Right forelimb (tissue), 1 donor: ENCODE data around the gene PPP1R1B.

Experiments used
- DNase-seq: peaks from one replicate; pipeline ENCODE4 v3.0.0-alpha.2; 2018

Gene PPP1R1B

GRCh38 chr17:39658760-39659159 lies 32.0 kb downstream of the PPP1R1B start:
- no peak for DNase-seq

- no peak for DNase-seq
Observed at GRCh38 chr17:39659279-39660010, 32.7 kb downstream of the PPP1R1B start.

DNA sequence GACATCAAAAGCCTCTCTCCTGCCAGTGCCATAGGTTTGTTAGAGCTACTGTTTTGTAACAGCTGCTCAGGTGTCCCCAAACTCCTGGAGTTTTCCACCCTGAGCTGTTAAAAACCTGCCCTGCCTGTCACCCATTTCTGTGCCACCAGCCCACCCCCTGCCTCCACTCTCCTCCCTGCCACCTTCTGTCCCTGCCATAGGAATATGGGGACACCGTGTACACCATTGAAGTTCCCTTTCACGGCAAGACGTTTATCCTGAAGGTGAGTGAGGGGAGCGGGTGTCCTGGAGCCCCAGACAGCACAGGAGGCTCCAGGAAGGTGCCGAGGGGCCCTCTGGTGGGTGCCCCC lies 33.2 kb downstream of the PPP1R1B start:
- no peak for DNase-seq

GRCh38 chr17:39660397-39661385 lies 33.9 kb downstream of the PPP1R1B start:
- no peak for DNase-seq

DNA sequence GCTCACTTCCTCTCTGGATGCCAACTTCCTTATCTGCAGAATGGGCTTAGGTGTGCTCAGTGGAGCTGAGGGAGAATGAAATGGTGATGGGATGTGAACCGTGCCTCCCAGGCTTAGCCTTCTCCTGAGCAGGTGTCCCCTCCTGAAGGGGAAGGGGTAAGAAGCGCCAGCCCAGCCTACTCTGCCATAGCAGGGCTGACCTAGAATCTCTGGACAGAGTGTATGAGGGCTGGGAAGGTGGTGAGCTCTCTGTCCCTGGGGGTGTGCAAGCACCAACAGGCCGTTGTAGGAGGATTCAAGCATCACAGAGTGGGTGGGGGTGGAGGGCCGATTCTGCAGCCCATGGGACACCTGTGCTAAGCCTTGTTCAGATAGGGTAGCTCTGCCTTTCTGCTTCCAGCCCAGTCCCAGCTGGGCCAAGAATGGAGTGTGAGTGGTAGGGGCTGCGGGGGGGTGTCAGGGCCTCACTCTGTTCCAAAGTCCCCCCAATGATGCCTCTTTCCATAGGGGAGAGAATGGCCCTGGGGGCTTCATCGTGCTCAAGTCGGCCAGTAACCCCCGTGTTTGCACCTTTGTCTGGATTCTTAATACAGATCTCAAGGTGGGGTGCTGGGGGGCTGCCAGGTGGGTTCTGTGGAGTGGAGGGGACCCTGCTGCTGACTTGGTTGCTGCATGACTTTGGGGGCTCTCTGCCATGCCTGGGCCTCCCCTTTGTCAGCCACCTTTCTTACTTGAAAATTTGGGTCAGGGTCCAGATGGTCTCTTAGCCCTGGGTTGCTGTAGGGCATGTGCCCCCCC lies 35.2 kb downstream of the PPP1R1B start:
- DNase-seq, result no peak

DNA sequence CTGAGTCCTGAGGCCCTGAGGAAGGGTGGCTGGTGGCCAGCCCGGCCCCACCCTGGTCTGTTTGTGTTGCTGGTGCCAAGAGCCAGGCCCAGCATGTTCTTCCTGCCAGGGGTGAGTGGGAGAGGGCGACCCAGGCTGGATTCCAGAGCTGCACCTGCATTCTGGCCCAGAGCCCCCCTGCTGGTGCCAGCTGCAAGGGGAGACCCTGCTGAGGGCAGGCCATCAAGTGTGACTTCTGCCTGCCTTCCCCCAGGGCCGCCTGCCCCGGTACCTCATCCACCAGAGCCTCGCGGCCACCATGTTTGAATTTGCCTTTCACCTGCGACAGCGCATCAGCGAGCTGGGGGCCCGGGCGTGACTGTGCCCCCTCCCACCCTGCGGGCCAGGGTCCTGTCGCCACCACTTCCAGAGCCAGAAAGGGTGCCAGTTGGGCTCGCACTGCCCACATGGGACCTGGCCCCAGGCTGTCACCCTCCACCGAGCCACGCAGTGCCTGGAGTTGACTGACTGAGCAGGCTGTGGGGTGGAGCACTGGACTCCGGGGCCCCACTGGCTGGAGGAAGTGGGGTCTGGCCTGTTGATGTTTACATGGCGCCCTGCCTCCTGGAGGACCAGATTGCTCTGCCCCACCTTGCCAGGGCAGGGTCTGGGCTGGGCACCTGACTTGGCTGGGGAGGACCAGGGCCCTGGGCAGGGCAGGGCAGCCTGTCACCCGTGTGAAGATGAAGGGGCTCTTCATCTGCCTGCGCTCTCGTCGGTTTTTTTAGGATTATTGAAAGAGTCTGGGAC lies 36.0 kb downstream of the PPP1R1B start:
- DNase-seq, result no peak

DNA sequence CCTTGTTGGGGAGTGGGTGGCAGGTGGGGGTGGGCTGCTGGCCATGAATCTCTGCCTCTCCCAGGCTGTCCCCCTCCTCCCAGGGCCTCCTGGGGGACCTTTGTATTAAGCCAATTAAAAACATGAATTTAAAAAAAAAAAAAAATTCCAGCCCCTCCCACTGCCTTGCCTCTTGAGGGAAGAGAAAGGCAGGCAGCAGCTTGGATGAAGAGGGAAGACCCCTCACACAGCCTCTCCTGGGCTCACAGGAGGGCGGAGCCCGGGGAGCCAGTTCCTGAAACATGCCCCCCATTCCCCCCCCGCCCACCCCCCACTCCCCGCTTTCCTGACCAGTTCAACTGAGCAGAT lies 36.6 kb downstream of the PPP1R1B start:
- DNase-seq, result no peak

DNA sequence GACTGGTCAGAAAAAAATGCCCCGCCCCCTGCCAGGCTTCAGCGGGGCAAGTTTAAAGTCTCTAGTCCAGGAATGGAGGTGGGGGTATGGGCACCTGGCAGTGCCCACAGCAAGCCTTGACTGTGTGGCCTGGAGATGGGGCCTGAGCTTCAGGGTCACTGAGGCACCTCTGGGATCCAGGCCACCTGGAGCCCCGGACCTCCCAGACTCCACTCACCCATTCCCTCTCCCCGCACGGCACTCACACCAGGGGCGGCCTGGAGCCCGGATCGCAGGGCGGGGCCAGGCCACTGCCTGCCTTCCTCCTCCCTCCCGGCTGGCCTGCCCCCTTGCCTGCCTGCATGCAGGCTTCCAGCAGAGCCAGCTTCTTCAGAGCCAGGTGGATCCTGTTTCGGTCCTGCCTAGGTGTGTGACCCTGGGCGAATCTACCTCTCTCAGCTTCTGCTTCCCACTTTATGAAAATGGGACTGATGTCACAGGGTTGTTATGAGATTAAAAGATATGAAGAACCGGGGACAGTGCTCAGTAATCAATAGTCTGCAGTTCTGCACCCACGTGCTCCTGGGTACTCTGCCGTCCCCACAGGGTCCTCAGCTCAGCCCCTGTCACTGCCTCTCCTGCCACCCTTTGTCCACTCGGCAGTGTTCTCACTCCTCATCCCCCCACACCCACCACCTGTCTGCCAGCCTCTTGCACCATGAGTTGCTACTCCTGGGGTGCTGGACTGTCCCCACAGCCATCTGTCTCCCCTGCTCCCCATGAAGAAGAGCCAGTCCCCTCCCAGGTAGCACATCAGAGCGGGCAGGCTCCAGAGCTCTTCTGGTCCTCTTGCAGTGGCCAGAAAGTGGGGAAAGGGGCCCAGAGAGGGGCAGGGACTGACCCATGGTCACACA lies 37.2 kb downstream of the PPP1R1B start:
- DNase-seq, result no peak

DNA sequence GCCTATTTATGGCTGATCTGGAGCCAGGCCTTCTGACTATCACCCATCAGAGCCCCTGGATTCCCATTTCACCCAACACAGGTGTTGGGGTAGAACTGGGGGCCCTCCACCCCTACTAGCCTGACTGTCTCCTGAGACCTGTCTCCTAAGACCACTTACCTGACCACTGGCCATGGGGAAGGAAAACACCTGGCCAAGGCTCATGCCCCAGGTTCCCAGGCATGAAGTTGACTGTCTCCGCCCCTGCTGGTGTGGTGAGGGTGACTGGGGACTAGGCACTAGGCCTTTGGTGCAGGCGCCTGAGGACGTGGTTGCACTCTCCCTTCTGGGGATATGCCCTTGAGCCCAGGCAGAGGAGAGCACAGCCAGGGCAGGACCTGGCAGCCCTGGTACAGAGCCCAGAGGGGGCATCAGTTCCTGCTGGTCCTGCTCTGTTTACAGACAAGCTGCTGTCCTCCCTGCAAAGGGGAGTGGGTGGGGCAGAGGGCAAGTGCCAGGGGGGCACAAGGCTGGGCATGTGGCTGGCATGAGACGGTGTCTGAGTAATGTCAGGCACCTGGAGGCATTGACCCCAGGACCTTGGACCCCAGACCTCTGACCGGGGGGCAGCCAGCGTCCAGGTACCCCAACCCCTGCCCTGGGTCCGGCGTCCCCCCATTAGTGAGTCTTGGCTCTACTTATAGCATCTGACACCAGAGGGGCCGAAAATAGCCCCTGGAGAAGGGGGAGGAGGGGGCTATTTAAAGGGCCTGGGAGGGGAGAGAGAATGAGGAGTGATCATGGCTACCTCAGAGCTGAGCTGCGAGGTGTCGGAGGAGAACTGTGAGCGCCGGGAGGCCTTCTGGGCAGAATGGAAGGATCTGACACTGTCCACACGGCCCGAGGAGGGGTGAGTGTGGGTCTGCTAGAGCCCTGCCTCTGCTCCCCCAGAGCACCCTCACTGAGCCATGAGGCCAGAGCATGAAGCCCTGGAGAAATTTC lies 38.1 kb downstream of the PPP1R1B start, which contains the start of gene TCAP:
Gene TCAP (plus strand): TSS at position 769 of the 981 bp plus-strand sequence. CDS start 11 bp downstream, at position 780.
- no peak for DNase-seq

GRCh38 chr17:39665642-39666224 lies 39.0 kb downstream of the PPP1R1B start:
- DNase-seq, result no peak

DNA sequence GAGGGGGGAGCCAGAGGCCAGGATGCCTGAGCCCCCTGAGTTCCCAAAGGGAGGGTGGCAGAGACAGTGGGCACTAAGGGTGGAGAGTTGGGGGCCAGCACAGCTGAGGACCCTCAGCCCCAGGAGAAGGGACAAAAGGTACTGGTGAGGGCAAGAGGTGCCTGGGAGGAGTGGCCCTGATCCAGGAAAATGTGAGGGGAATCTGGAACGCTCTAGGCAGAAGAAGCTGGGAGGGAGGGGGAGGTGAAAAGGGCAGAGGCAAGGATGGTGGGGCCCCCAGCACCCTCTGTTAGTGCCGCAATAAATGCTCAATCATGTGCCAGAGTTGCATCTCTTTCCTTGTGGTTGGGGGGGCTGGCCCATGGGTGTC lies 39.5 kb downstream of the PPP1R1B start:
- DNase-seq, result no peak

DNA sequence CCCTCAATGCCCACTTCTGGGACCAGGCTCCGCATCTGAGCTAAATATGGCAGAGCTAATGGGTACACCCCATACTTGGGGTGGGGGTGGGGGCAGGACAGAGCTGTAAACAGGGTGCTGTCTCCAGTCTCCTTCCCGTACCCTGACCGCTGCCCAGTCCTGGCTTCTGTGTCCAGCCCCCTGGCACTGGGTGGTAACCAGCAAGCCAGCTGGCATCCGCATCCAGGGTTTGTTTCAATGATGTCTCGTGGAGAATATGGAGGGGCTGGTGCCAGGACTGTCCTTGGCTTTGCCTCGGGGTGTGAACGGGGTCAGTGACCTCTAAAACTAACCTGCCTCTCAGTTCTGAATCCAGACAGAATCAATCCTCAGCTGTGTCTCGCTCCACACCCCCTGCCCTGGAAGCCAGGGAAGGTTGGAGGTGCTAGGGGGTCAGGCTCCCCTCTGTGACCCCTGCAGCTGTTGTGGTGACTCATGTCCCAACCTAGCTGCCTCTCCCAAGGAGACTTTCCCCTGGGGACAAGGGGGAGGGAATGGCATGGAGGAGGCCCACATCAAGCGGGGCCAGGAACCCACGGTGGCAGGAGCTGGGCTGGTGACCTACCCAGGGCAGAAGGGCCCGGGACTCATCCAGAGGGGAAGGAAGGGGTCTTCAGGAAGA lies 40.0 kb downstream of the PPP1R1B start:
- DNase-seq, result no peak

- no peak for DNase-seq
Observed at GRCh38 chr17:39667262-39667944, 40.7 kb downstream of the PPP1R1B start.

GRCh38 chr17:39667945-39668924 lies 41.5 kb downstream of the PPP1R1B start, which contains the start of gene PNMT:
Gene PNMT, plus strand, starts transcription at chr17:39668453. Its CDS starts 23 bp downstream, at chr17:39668476.
- DNase-seq, result peak; percentile 73

- DNase-seq, result no peak
Observed at GRCh38 chr17:39669897-39670735, 43.4 kb downstream of the PPP1R1B start.

- DNase-seq, result no peak
Observed at GRCh38 chr17:39670746-39671145, 44.0 kb downstream of the PPP1R1B start.
